GM10266 (cell line): ENCODE measurements around the gene PTK6.
"Not testable (repeated sequence)": the region's sequence is repeated elsewhere in the genome, so short reads cannot be mapped to it uniquely, and the experiment has no call there.

Experiments
- DNase-seq: peaks from one replicate; pipeline ENCODE4 v3.0.0; 2012; ENCODE audit errors: extremely low spot score
- TF ChIP-seq, protein P1 (sequence below): IDR thresholded peaks from 2 replicates; pipeline ENCODE4 v1.5.1; 2012; ENCODE audit warnings: mild to moderate bottlenecking, low read depth; ENCODE audit not compliant: control insufficient read depth, insufficient read depth; ENCODE audit errors: missing control alignments

The PTK6 gene

GRCh38 chr20:63481503-63481902 lies 55.7 kb downstream of the PTK6 start:
- TF ChIP-seq, protein P1, sequence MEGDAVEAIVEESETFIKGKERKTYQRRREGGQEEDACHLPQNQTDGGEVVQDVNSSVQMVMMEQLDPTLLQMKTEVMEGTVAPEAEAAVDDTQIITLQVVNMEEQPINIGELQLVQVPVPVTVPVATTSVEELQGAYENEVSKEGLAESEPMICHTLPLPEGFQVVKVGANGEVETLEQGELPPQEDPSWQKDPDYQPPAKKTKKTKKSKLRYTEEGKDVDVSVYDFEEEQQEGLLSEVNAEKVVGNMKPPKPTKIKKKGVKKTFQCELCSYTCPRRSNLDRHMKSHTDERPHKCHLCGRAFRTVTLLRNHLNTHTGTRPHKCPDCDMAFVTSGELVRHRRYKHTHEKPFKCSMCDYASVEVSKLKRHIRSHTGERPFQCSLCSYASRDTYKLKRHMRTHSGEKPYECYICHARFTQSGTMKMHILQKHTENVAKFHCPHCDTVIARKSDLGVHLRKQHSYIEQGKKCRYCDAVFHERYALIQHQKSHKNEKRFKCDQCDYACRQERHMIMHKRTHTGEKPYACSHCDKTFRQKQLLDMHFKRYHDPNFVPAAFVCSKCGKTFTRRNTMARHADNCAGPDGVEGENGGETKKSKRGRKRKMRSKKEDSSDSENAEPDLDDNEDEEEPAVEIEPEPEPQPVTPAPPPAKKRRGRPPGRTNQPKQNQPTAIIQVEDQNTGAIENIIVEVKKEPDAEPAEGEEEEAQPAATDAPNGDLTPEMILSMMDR = no peak
- no peak for DNase-seq

- DNase-seq = not testable (repeated sequence)
Measured at GRCh38 chr20:63479695-63480419, 57.3 kb downstream of the PTK6 start.

GRCh38 chr20:63478346-63479302 lies 58.6 kb downstream of the PTK6 start:
- DNase-seq = no peak
- TF ChIP-seq, protein P1 = no peak
